LNCAP (cell line): Measurements from ENCODE around the gene UPK3A.

Source experiments
- TF ChIP-seq, protein P1 (sequence below): fragments of 450-650 bp; IDR thresholded peaks from 2 replicates; pipeline ENCODE4 v1.5.1; 2017; ENCODE audit warnings: mild to moderate bottlenecking

UPK3A gene

DNA sequence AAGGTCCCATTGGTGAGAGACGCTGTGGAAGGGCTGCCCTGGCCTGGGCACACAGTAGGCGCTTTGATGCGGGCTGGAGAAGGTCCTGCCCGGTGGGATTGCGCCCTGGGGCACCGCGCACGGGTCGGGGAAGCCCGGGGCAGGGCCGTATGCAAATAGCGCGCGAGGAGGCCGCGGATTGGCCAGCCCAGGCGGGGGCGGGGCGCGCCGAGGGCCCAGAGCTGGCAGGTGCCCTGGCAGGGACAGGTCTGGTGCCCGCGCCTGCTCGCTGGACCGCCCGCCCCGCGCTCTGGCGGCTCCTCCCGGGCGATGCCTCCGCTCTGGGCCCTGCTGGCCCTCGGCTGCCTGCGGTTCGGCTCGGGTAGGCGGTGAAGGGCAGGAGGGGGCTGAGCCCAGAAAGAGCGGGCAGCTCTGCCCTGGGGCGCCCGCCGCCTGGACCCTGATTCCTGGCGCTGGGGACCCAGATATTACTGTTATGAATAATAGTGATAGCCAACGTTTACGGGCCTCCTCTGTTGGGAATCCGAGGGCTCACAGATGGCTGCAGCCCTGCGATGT lies at the start of gene UPK3A:
TSS of gene UPK3A (plus strand) at position 245 of the 558 bp plus-strand sequence. CDS start at position 310, 65 bp downstream.
- TF ChIP-seq, protein P1, sequence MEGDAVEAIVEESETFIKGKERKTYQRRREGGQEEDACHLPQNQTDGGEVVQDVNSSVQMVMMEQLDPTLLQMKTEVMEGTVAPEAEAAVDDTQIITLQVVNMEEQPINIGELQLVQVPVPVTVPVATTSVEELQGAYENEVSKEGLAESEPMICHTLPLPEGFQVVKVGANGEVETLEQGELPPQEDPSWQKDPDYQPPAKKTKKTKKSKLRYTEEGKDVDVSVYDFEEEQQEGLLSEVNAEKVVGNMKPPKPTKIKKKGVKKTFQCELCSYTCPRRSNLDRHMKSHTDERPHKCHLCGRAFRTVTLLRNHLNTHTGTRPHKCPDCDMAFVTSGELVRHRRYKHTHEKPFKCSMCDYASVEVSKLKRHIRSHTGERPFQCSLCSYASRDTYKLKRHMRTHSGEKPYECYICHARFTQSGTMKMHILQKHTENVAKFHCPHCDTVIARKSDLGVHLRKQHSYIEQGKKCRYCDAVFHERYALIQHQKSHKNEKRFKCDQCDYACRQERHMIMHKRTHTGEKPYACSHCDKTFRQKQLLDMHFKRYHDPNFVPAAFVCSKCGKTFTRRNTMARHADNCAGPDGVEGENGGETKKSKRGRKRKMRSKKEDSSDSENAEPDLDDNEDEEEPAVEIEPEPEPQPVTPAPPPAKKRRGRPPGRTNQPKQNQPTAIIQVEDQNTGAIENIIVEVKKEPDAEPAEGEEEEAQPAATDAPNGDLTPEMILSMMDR = no peak

DNA sequence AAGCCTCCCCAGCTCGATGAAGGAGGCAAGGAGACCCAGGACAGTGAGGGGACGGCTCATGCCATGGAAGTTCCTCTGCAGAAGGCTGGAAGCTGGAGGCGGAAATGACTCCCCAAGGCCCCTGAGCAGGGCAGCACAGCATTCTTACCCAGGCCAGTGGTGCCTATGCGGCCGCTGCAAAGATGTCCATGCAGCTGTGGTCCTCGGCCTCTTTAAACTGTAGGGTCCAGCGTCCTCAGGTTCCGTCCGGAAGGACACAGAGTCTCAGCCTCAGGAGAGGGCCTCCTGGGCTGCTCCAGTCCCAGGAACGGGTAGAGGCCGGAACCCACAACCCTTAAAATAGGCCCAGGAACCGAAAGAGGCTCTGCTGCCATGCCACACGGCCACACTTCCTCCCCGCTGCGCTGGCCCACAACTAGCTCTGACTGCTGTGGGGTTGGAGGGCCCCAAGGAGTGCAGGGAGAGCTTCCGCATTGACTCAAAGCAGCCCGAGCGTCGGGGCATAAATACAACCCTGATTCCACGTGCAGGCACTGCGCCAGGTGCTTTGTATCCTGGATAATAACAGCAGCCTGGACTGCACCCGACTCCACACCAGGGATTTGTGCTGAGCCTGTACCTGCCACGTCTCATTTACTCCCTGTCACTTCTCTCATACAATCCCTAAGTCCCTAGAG lies 49.5 kb upstream of the UPK3A start:
- TF ChIP-seq, protein P1 = no peak

DNA sequence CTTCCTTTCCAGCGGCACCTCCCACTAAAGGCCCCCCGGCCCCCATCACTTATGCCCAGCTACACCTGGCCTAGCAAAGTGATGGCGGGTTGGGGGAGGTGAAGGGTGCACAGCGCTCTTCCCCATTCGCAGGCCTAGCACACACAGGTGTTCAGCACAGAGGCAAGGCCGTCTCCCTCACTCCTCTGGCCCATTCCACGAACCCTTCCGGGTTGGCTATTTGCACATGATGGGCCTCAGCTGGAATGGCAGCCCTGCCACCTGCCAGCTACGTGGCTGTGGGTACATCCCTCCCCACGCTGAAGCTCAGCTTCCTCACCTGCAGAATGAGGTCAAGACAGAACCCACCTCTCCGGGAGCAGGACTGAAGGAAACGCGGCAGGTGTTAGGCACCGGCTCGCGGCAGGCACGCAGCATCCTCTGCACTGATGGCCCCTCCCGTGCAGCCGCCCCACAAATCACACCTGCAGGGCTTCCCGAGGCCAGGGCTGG lies 48.9 kb upstream of the UPK3A start:
- TF ChIP-seq, protein P1 = no peak

DNA sequence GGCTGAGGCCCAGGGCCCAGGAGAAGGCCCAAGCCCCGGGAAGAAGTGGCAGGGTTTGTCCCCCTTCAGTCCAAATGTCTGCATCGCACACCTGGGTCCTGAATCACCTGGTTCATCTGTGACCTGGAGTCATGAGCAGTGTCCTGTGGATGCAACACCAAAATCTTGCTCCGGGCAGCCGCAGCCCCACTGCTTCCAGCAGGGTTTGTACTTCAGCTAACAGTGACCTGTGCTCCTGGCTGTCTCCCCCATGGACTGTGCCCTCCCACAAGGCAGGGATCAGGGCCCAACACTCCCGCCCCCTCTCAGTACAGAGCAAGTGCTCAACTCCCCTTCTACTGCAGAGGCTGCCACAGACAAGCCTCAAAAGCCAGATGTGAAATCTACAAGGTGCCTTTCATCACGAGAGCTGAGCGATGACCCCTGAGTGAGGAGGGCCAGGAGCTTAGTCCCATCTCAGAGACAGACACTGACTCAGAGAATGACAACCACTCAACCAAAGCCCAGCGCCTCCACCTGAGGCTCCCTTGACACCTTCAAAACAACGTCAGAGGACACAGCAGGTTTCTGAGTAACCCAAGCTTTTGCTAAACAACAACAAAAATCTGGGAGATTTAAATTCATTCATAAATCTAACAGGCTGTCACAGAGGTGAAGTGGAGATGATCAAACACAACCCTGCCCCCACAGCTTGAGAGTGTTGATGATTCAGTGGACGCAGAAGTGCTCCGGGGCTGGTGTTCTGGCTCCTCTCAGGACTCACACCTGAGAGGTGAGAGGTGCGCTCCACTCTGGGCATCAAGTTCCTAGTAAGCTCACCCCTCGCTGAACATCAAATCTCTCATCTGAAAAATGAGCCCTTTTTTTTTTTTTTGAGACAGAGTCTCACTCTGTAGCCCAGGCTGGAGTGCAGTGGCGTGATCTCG lies 47.4 kb upstream of the UPK3A start:
- TF ChIP-seq, protein P1 = no peak

DNA sequence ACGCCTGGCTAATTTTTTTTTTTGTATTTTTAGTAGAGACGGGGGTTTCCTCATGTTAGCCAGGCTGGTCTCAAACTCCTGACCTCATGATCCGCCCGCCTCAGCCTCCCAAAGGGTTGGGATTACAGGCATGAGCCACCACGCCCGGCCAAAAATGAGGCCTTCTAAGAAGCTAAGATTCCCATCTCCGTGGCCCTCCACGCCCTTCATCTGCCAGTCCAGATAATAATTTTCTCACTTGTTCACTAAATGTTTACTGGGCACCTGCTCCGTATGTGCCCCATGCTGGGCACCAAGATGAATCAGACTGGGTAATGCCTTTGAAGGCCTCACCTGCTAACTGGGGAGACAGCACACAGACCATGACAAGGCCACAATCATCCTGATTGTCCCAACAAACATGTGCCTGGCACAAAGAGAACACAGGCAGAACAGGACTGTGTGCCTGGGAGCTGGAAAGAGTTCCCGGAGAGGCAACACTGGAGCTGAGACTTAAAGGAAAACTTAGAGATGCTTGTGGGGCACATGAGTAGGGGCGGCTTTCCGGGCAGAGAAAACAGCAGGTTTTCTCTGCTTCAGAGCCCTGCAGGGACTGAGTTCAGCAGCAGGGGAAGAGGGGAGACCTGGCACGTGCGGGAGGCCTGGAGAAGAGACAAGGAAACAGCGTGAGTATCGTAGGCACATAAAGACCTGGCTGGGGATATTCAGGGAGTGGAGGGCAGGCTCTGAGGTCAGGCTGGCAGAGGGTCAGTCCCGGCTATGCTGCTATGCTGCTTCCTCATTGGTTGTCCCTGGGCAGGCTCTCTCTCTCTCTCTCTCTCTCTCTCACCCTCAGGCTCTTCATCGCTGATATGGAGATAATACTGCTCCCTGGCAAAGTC lies 46.4 kb upstream of the UPK3A start:
- TF ChIP-seq, protein P1 = no peak

DNA sequence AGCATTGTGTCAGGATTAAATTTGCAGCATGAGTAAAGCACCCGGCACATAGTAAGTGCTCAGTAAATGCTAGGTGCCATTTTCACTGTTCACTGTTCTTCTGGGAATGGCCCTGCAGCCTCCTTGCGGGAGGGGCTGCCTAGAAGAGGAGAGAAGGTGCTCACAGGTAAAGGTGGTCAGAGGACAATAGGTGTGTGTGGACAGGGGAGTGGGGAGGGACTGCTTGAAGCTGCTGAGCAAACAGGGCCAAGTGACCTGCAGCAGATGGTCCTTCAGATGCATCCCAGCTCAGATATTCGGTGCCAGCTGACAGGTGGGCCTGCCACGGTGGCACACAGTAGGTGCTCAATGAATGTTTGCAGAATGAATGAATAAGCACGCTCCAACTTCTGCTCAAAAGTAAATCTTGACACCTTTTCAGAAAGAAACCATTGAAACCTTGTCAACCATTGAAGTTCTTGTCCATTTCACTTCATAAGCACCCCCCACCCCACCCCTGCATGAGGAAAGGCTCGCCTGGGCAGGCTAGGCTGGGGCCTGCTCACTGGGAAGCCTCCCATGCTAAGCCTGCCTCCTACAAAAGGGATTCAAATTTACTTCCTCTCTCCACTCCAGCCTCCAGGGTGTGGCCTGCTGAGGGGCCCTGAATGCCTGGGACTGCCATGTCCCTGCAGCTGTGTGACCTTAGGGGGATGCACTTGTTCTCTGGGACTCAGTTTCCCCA lies 45.6 kb upstream of the UPK3A start:
- TF ChIP-seq, protein P1 = no peak
